Mammary epithelial cell (primary cell): ENCODE data around the gene WIF1.

Source experiments
- EZH2 ChIP-seq: IDR thresholded peaks from 2 replicates; pipeline ENCODE4 v1.6.1; 2012; ENCODE audit warnings: low read length, inconsistent platforms, borderline replicate concordance
- TF ChIP-seq, protein P1 (sequence below), 2 donors: IDR thresholded peaks in 1 of 2; conservative IDR thresholded peaks in 1 of 2; 2 replicates each; pipeline ENCODE4 v1.5.1; 2011 to 2012; ENCODE audit warnings: inconsistent platforms in 2 of 2, low read length in 2 of 2, mild to moderate bottlenecking in 2 of 2, control low read depth in 1 of 2, low read depth in 1 of 2; ENCODE audit not compliant: insufficient read depth in 1 of 2; ENCODE audit errors: extremely low read depth in 1 of 2

DNA sequence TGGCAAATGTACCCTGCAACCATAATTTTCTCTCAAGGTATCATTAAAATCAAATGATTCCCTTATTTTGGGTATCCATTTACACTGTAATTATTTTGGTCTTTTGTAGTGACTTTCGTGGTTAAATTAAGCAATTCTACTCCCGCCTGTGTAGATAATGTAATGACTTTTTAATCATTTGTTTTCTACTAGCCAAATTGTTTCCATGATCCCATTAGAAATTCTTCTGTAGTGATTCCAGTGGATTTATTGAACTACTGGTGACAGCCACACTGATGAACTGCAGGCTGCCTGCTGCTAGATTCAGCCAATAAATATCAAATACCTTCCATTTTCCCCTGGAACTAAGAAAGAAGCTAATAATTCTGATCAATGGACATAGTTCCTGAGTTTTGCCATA, 96.0 kb downstream of the WIF1 start:
- TF ChIP-seq, protein P1, sequence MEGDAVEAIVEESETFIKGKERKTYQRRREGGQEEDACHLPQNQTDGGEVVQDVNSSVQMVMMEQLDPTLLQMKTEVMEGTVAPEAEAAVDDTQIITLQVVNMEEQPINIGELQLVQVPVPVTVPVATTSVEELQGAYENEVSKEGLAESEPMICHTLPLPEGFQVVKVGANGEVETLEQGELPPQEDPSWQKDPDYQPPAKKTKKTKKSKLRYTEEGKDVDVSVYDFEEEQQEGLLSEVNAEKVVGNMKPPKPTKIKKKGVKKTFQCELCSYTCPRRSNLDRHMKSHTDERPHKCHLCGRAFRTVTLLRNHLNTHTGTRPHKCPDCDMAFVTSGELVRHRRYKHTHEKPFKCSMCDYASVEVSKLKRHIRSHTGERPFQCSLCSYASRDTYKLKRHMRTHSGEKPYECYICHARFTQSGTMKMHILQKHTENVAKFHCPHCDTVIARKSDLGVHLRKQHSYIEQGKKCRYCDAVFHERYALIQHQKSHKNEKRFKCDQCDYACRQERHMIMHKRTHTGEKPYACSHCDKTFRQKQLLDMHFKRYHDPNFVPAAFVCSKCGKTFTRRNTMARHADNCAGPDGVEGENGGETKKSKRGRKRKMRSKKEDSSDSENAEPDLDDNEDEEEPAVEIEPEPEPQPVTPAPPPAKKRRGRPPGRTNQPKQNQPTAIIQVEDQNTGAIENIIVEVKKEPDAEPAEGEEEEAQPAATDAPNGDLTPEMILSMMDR (conservative IDR thresholded peaks at IDR 0.05 in 1 of 2, IDR thresholded peaks at IDR 0.05 in 1 of 2; ENCODE audit: extremely low read depth in 1 of 2, insufficient read depth in 1 of 2, low read depth in 1 of 2, low read length in 2 of 2): no peak
- no peak for TF ChIP-seq EZH2
